Measurements from ENCODE around the gene DIDO1. TPM values are rescaled to one million over a fixed set of nuclear protein-coding genes. Genes with fewer than 3 reads are reported as not detected.

Gene DIDO1
- total and polyA plus RNA-seq, 2 of the 13 experiments (the other 11 are each of a cell fraction or from before 2014, with no cell fraction given), result 75.0 to 75.1 TPM

- peak; percentile 90 for TF ChIP-seq AHDC1 (CRISPR knock-in tag; IDR thresholded peaks at IDR 0.05; ENCODE audit: borderline replicate concordance)
- no peak for TF ChIP-seq ZBTB49 (CRISPR knock-in tag; IDR thresholded peaks at IDR 0.05; ENCODE audit: borderline replicate concordance)
- no peak for TF ChIP-seq THYN1 (CRISPR knock-in tag; IDR thresholded peaks at IDR 0.05; ENCODE audit: borderline replicate concordance, low read depth)
- TF ChIP-seq FOXC1 (CRISPR knock-in tag; IDR thresholded peaks at IDR 0.05; ENCODE audit: borderline replicate concordance), result peak; percentile 93
- peak; percentile 19 to 29; a peak in 3 of 4 replicates for TF ChIP-seq MAFK (conservative IDR thresholded peaks at IDR 0.05 in 1 of 2, IDR thresholded peaks at IDR 0.05 in 1 of 2; ENCODE audit: low read length in 2 of 2)
- peak; percentile 87 for TF ChIP-seq ZBTB3 (CRISPR knock-in tag; IDR thresholded peaks at IDR 0.05; ENCODE audit: borderline replicate concordance, low read depth)
- TF ChIP-seq ZNF660 (CRISPR knock-in tag; IDR thresholded peaks at IDR 0.05; ENCODE audit: borderline replicate concordance, low read depth), result no peak
- peak; percentile 53; the same call in 1 of the 2 replicates for TF ChIP-seq CREB1 (IDR thresholded peaks at IDR 0.05)
- peak; percentile 72 for TF ChIP-seq CREB1 (CRISPR knock-in tag; IDR thresholded peaks at IDR 0.05)
- TF ChIP-seq ETV5 (CRISPR knock-in tag; IDR thresholded peaks at IDR 0.05; ENCODE audit: borderline replicate concordance), result peak; percentile 95
- 0 out of 2 replicates have a peak, but pooled peaks have one; percentile 36 for TF ChIP-seq NFYC (CRISPR knock-in tag; IDR thresholded peaks at IDR 0.05)
- TF ChIP-seq FOXJ3 (CRISPR knock-in tag; IDR thresholded peaks at IDR 0.05; ENCODE audit: borderline replicate concordance), result peak; percentile 95; the same call in 1 of the 2 replicates
- TF ChIP-seq ZNF563 (CRISPR knock-in tag; IDR thresholded peaks at IDR 0.05), result peak; percentile 83
- TF ChIP-seq ARNT (IDR thresholded peaks at IDR 0.05), result no peak
- TF ChIP-seq ZNF180 (CRISPR knock-in tag; IDR thresholded peaks at IDR 0.05; ENCODE audit: borderline replicate concordance, low read depth), result no peak
- TF ChIP-seq ZBTB21 (CRISPR knock-in tag; IDR thresholded peaks at IDR 0.05), result no peak; the same call in none of the 2 replicates
- no peak for TF ChIP-seq FOXA1 (IDR thresholded peaks at IDR 0.05)
- peak; percentile 95 for TF ChIP-seq FOXA1 (CRISPR knock-in tag; IDR thresholded peaks at IDR 0.05)
- TF ChIP-seq ZNF343 (CRISPR knock-in tag; IDR thresholded peaks at IDR 0.05), result peak; percentile 85; the same call in 1 of the 2 replicates
- peak; percentile 99 for TF ChIP-seq DPF2 (CRISPR knock-in tag; IDR thresholded peaks at IDR 0.05; ENCODE audit: borderline replicate concordance, low read depth)
- peak; percentile 71 for TF ChIP-seq ELF1 (CRISPR knock-in tag; IDR thresholded peaks at IDR 0.05)
- no peak for TF ChIP-seq ATF5 (CRISPR knock-in tag; IDR thresholded peaks at IDR 0.05; ENCODE audit: low read depth)
Observed at GRCh38 chr20:62916703-62917476, 9.4 kb downstream of the DIDO1 start (continued).

Data from HepG2 (cell line).